ENCODE data around the gene IL1B. TPM values are rescaled to one million over a fixed set of nuclear protein-coding genes. Genes with fewer than 3 reads are reported as not detected.
"Not testable (repeated sequence)": the region's sequence is repeated elsewhere in the genome, so short reads cannot be mapped to it uniquely, and the experiment has no call there.

Gene IL1B
- total and polyA plus RNA-seq, 2 of the 8 experiments (the other 6 are each of a cell fraction or from before 2014, with no cell fraction given), result not detected

- 85% methylated on average over 5 of the region's 5 CpGs; no CpG with 5 or more reads in 1 of the 2 experiments for WGBS, 2 experiments (ENCODE audit: extremely low coverage in 1 of 2, insufficient coverage in 1 of 2, insufficient read length in 1 of 2, insufficient replicate concordance in 2 of 2, low coverage in 1 of 2, low lambda C conversion rate in 2 of 2, missing lambda C conversion rate in 1 of 2)
- H4K20me1 ChIP-seq (replicated peaks in 1 of 2; ENCODE audit: control insufficient read depth in 1 of 2, insufficient read depth in 2 of 2, low read length in 2 of 2); POLR2A ChIA-PET (ENCODE audit: partially characterized antibody): not testable (repeated sequence)
Observed at GRCh38 chr2:112833639-112833931, 3.0 kb downstream of the IL1B start.

More at GRCh38 chr2:112833639-112833931, 3.0 kb downstream of the IL1B start:
- H3K4me3 ChIP-seq (ENCODE audit: extremely low read depth in 1 of 4, insufficient read depth in 2 of 4, low read depth in 3 of 4, low read length in 4 of 4); H2BK15ac ChIP-seq (ENCODE audit: low read length); H3K23me2 ChIP-seq (ENCODE audit: low read depth, low read length); H2BK5ac ChIP-seq (ENCODE audit: low read depth, low read length); DNase-seq (ENCODE audit: low read depth in 1 of 2, low spot score in 2 of 2); FAIRE-seq; H3K4me1 ChIP-seq (replicated peaks in 1 of 4; ENCODE audit: control insufficient read depth in 3 of 4, insufficient read depth in 4 of 4, low read length in 3 of 4); H4K91ac ChIP-seq (replicated peaks; ENCODE audit: insufficient read length, low read length); H3K27me3 ChIP-seq (replicated peaks in 1 of 4; ENCODE audit: control insufficient read depth in 3 of 4, extremely low read depth in 1 of 4, insufficient read depth in 3 of 4, low read length in 3 of 4); H3K9ac ChIP-seq (replicated peaks in 1 of 4; ENCODE audit: extremely low read depth in 1 of 4, low read depth in 3 of 4, low read length in 3 of 4); H3K4me2 ChIP-seq (ENCODE audit: insufficient read depth in 1 of 2, low read depth in 2 of 2, low read length in 2 of 2); H4K5ac ChIP-seq (ENCODE audit: insufficient read length, low read depth, low read length); H3K79me2 ChIP-seq (ENCODE audit: control insufficient read depth in 1 of 2, insufficient read depth in 2 of 2, low read length in 2 of 2); H3K79me1 ChIP-seq (ENCODE audit: low read depth, low read length); H3K14ac ChIP-seq (ENCODE audit: insufficient read length); H3K9me3 ChIP-seq (ENCODE audit: insufficient read depth in 2 of 2, low read depth in 1 of 2, low read length in 1 of 2); H4K8ac ChIP-seq (ENCODE audit: extremely low read depth, insufficient read depth, low read length); H3K27ac ChIP-seq (ENCODE audit: low read depth, low read length); H2BK12ac ChIP-seq (ENCODE audit: low read depth, low read length); H3K36me3 ChIP-seq (ENCODE audit: control insufficient read depth in 2 of 4, insufficient read depth in 4 of 4, low read length in 3 of 4); H2AFZ ChIP-seq (ENCODE audit: low read length); H2AK5ac ChIP-seq (ENCODE audit: low read depth, low read length); H2BK20ac ChIP-seq (ENCODE audit: low read length); H3K23ac ChIP-seq (ENCODE audit: insufficient read length); H3K56ac ChIP-seq (replicated peaks; ENCODE audit: insufficient read length, low read depth, low read length); H3K4ac ChIP-seq (replicated peaks; ENCODE audit: insufficient read length, low read depth, low read length); H2BK120ac ChIP-seq (replicated peaks; ENCODE audit: low read depth, low read length); H3K18ac ChIP-seq (ENCODE audit: extremely low read depth, low read length): not testable (repeated sequence)
- CTCF ChIA-PET (ENCODE audit: partially characterized antibody), result interaction anchor here (0.6 to 2.7 kb wide), 6 partner anchors 16 to 126 kb away, joined by 3 to 6 read pairs (median 3); no protein-coding TSS in a partner anchor

Data from H1 (cell line).